BLaER1 (cell line): ENCODE results near the gene MAD1L1.
"Not testable (repeated sequence)": the region's sequence is repeated elsewhere in the genome, so short reads cannot be mapped to it uniquely, and the experiment has no call there.

Experiments used
- H3K27ac ChIP-seq: shearing (Covaris generic); formaldehyde crosslinking; 2 replicates; pipeline ENCODE4 v1.8.1; 2022
- H3K27me3 ChIP-seq: shearing (Covaris generic); formaldehyde crosslinking; 2 replicates; pipeline ENCODE4 v1.8.1; 2022
- H3K36me3 ChIP-seq: shearing (Covaris generic); formaldehyde crosslinking; 2 replicates; pipeline ENCODE4 v1.8.1; 2022
- H3K4me1 ChIP-seq: shearing (Covaris generic); formaldehyde crosslinking; 2 replicates; pipeline ENCODE4 v1.8.1; 2022
- H3K4me2 ChIP-seq: shearing (Covaris generic); formaldehyde crosslinking; 2 replicates; pipeline ENCODE4 v1.8.1; 2022
- H3K4me3 ChIP-seq: shearing (Covaris generic); formaldehyde crosslinking; 2 replicates; pipeline ENCODE4 v1.8.1; 2022
- H3K9ac ChIP-seq: shearing (Covaris generic); formaldehyde crosslinking; 2 replicates; pipeline ENCODE4 v1.8.1; 2022
- H3K9me3 ChIP-seq: shearing (Covaris generic); formaldehyde crosslinking; 2 replicates; pipeline ENCODE4 v1.8.1; 2022
- H4K20me1 ChIP-seq: shearing (Covaris generic); formaldehyde crosslinking; 2 replicates; pipeline ENCODE4 v1.8.1; 2022
- Cebpa-rat ChIP-seq: shearing (Covaris generic); IDR thresholded peaks from 2 replicates; pipeline ENCODE4 v1.8.1; 2022

The MAD1L1 gene

DNA sequence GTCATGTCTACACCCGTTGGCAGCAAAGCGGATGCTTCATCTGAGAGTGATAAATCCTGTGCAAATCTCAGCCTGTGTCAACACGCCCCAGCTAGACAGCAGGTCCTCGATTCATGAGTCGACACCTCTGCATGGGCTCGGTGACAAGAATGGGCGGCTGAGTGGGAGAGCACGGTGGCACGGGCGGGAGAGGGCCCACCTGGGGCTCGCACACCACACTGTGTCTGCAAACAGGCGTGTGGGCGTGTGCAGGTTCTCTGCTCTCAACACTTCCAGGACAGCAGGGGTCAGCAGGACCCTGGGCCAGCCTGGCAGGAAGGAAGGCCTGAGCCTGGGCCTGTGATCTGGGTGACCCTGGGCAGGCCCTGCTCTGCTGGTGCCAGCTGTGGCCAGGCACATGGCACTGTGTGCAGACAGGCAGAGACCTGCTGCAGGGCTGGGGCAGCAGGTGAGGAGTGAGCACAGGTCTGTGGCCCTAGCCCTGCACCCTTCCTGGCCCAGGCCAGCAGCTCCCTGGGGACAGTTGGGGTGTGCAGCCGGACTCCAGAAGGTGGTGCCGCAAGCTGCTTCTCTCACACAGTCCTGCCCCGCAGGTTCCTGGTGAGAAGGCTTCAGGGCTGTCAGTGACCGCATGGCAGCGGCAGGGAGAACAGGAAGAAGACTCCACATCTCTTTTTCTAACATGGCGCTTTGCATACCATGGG lies 346.2 kb downstream of the MAD1L1 start:
- 0 out of 2 replicates have a peak, but pooled peaks cover 5% of the 10 kb centered on the region for H3K4me1 ChIP-seq
- no peak overlapping the region for H3K4me2 ChIP-seq
- no peak overlapping the region for H3K4me3 ChIP-seq
- no peak overlapping the region for H3K27ac ChIP-seq
- H3K36me3 ChIP-seq: peaks cover 95% of the 10 kb centered on the region
- H4K20me1 ChIP-seq: peaks cover 100% of the 10 kb centered on the region
- no peak for TF ChIP-seq Cebpa-rat
- H3K9me3 ChIP-seq: peaks cover 15% of the 10 kb centered on the region; the same call in 1 of the 2 replicates
- H3K9ac ChIP-seq: no peak overlapping the region
- H3K27me3 ChIP-seq: no peaks in the 10 kb centered on the region

DNA sequence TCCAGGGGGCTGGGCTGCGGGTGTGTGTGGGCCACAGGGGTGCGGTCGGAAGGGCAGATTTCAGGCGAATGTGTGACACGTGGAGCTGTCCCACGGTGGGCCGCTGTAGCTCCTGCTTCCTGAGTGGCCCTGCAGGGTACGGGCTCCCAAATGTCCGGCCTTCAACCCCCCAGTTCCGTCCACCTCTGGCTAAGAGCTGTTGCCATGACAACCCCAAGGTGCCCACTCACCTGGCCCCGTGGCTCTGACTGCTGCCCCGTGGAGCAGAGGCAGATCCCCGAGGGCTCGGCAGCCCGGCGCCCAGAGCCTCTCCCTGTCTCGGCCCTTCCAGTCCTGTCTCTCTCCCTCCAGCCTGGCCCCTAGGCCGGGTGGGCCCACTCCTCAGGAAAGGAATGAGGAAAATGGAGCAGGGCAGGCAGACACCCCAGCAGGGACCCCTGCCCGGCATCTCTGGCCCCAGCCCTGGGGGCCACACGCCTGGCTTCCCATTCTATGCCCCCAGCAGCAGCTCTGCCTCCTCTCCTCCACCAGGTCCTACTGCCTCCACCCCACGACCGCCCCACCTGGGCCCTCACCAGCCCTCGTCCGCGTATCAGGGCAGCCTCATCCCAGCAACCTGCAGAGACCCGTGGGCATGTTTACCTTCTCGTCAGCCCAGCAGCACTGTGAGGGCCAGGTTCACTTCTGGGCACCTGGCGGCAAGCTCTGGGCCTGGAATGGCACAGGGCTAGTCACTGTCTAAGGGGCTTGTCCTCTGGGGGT lies 347.1 kb downstream of the MAD1L1 start:
- no peak for TF ChIP-seq Cebpa-rat
- 0 out of 2 replicates have a peak, but pooled peaks cover 5% of the 10 kb centered on the region for H3K4me1 ChIP-seq

DNA sequence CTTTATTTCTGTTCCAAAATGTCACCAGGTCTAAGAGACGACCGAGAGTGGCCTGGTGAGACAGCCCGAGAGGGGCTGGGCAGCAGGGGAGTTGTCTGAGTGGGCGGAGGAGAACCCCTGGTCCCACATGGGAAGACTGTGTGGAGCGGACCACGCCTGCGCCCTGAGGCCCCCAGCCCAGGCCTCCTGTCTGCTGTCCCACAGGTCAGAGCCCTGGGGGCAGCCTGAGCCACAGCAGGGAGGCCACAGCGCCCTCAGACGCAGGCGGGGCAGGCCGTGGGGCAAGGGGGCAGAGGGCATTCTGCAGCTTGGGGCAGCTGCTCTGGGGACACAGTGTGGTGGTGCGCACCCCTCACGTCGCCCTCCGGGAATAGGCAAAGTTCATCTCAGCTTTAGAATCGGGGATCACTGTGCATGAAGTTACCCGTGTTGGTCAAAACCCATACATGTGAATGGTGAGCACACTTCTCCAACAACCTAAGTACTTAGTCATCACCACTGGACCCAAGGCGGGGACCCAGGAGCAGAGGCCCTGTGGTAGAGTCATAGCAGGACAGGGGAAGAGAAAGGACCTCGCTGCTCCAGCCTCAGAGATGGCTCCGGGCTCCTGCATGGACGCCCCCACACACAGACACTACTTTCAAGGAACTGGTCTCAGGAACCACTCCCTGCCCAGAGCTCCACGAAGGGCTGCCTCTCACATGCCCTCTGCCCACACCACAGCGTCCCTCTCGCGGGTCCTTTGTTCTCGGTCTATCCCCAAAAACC lies 348.0 kb downstream of the MAD1L1 start:
- H3K27ac ChIP-seq: no peak overlapping the region
- peaks cover 20% of the 10 kb centered on the region for H3K9me3 ChIP-seq
- no peak overlapping the region for H3K9ac ChIP-seq
- no peak overlapping the region for H3K4me3 ChIP-seq
- H3K27me3 ChIP-seq: no peaks in the 10 kb centered on the region
- no peak for TF ChIP-seq Cebpa-rat
- peaks cover 98% of the 10 kb centered on the region for H3K36me3 ChIP-seq
- H4K20me1 ChIP-seq: peaks cover 100% of the 10 kb centered on the region
- H3K4me2 ChIP-seq: no peak overlapping the region
- H3K4me1 ChIP-seq: 0 out of 2 replicates have a peak, but pooled peaks cover 5% of the 10 kb centered on the region

More for the DNA sequence above, 347.1 kb downstream of the MAD1L1 start:
- Histone ChIP-seq H3K27ac (no peak overlapping the region), H3K27me3 (no peaks in the 10 kb centered on the region), H3K9ac (no peak overlapping the region), H3K36me3 (peaks cover 98% of the 10 kb centered on the region), H3K4me2 (no peak overlapping the region), H3K4me3 (no peak overlapping the region), H4K20me1 (peaks cover 100% of the 10 kb centered on the region), H3K9me3 (peaks cover 15% of the 10 kb centered on the region; the same call in 1 of the 2 replicates)

DNA sequence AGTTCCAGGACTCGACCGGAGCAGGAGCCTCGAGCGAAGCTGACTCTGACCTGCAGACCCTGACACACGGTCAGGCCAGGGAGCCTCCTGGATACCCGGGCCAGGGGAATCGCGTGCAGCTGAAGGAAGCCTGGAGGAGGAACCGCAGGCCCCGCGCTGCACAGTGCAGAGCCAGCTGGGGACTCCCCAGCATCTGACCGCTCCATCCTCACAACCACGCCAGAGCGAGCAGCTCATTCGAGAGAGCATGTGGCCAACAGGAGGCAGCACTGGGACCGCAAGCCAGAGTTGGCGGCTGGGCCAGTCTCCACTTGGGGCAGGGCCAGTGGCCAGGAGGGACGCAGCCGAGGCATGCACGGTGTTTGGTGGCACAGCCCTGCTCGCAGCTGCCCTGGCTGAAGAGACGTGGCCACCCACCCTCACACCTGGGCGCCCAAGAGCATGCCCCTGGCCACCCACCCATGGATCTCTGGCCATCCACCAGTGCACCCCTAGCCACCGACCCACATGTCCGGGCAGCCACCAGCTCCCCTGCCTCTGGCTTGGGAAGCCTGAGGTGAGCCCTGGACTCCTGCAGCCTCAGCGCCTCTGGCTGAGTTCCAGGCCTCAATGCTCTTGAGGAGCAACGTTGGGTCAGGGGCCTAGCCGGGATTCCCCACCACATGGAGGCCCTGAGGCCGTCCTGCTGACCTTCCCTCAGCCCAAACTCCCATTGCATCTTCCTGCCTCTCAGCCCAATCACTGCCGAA lies 348.7 kb downstream of the MAD1L1 start:
- Histone ChIP-seq H4K20me1 (peaks cover 100% of the 10 kb centered on the region), H3K4me2 (no peak overlapping the region), H3K4me3 (no peak overlapping the region), H3K27ac (no peak overlapping the region), H3K27me3 (no peaks in the 10 kb centered on the region), H3K9me3 (peaks cover 27% of the 10 kb centered on the region), H3K36me3 (peaks cover 95% of the 10 kb centered on the region), H3K4me1 (0 out of 2 replicates have a peak, but pooled peaks cover 5% of the 10 kb centered on the region), H3K9ac (no peak overlapping the region)
- TF ChIP-seq Cebpa-rat: no peak

DNA sequence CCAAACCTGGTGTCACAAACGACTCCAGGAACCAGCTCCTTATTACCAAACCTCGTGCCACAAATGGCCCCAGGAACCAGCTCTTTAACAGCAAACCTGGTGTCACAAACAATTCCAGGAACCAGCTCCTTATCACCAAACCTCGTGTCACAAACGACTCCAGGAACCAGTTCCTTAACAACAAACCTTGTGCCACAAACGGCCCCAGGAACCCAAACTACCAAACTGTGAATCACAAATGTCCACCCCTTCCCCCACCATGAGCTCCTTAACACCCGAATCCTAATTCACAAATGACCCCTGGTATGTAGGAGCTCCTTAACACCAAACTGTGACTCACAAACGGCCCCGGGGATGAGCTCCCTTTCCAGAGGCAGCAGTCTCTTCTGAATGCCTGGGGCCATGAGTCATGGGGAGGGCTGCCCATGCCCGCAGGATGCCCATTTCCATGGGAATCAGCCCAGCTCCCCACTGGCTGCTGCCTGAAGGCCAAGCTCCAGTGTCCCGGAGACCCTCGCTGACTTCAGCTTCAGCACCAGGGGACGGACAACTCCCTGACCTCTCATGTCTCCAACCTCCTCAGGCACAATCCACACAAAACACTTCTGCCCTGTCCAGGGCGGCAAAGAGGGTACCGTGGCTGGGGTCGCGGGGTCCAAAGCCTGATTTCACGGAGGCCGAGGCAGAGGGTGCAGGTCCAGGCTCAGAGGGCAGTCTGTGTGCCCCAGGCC lies 349.5 kb downstream of the MAD1L1 start:
- H4K20me1 ChIP-seq: peaks cover 94% of the 10 kb centered on the region
- H3K4me2 ChIP-seq: no peak overlapping the region
- TF ChIP-seq Cebpa-rat: no peak
- H3K4me3 ChIP-seq: no peak overlapping the region
- H3K9me3 ChIP-seq: peaks cover 27% of the 10 kb centered on the region
- peaks cover 87% of the 10 kb centered on the region for H3K36me3 ChIP-seq
- 0 out of 2 replicates have a peak, but pooled peaks cover 5% of the 10 kb centered on the region for H3K4me1 ChIP-seq
- no peak overlapping the region for H3K9ac ChIP-seq
- no peak overlapping the region for H3K27ac ChIP-seq
- H3K27me3 ChIP-seq: no peaks in the 10 kb centered on the region

DNA sequence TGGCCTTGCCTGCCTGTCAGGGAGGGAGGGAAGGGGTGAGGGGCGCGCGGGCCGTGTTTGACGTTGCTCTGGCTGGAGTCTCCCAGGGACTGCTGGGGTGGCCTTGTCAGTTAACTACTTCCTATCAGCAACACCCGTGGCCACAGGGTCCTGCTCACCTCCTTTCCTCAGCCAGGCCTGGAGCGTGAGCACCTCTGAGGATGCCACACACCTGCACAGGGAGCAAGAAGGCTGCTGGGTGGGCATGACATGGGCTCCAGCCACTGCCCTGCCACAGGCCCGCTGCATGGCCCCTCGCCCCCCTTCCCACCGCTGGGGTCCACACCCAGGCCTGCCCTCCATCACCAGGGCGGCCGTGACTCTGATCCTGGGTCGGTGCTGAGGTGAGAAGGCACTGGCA lies 350.3 kb downstream of the MAD1L1 start:
- Histone ChIP-seq H4K20me1 (peaks cover 86% of the 10 kb centered on the region), H3K27me3 (no peaks in the 10 kb centered on the region), H3K4me3 (no peak overlapping the region), H3K4me2 (no peak overlapping the region), H3K36me3 (peaks cover 80% of the 10 kb centered on the region), H3K4me1 (0 out of 2 replicates have a peak, but pooled peaks cover 5% of the 10 kb centered on the region), H3K9me3 (peaks cover 26% of the 10 kb centered on the region), H3K9ac (no peak overlapping the region), H3K27ac (no peak overlapping the region)
- TF ChIP-seq Cebpa-rat: no peak

DNA sequence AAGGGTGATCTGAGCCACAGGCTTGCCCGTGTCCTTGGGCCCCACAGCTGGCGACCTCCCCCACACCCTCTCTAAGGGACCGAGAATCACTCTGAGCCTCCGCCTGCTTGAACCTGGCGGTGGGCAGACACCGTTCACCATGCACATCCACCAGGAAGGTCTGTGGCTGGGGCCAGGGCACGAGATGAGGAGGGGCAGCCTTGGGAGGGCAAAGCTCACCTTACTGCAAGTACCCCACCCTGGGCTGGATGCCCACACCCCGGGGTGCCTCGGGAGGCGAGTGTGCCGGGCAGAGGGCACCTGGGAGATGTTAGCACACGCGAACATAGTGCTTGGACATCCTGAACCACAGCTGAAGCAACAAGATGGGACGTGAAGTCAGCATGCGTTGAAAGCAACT lies 350.8 kb downstream of the MAD1L1 start:
- H3K4me2 ChIP-seq: no peak overlapping the region
- no peak overlapping the region for H3K4me3 ChIP-seq
- no peaks in the 10 kb centered on the region for H3K27me3 ChIP-seq
- H3K4me1 ChIP-seq: 0 out of 2 replicates have a peak, but pooled peaks cover 5% of the 10 kb centered on the region
- H3K27ac ChIP-seq: no peak overlapping the region
- H4K20me1 ChIP-seq: peaks cover 81% of the 10 kb centered on the region
- H3K36me3 ChIP-seq: peaks cover 75% of the 10 kb centered on the region
- TF ChIP-seq Cebpa-rat: no peak
- no peak overlapping the region for H3K9ac ChIP-seq
- peaks cover 26% of the 10 kb centered on the region for H3K9me3 ChIP-seq

DNA sequence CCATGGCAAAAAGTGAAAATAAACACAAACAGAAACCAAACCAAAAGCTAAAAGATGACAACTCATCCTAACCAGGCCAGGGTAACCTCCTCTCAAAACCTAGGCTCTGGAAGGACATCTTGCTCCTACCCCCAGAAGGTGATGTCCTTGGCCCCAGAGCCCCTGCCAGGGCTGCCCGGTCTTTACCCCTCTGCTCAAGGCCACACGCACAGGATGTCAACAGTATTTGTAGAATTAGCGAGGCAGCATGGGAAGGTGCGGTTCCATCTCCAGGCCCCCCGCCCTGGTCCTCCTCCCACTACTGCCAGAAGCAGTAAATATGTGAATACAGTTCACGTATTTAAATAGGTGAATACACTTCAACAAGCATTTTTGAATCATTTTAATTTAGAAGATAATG lies 356.1 kb downstream of the MAD1L1 start:
- Histone ChIP-seq H3K9me3 (peaks cover 40% of the 10 kb centered on the region), H3K36me3 (peaks cover 54% of the 10 kb centered on the region), H4K20me1 (peaks cover 70% of the 10 kb centered on the region)
- H3K4me3 ChIP-seq, H3K27me3 ChIP-seq, H3K9ac ChIP-seq, H3K4me1 ChIP-seq, H3K27ac ChIP-seq, H3K4me2 ChIP-seq: not testable (repeated sequence)

DNA sequence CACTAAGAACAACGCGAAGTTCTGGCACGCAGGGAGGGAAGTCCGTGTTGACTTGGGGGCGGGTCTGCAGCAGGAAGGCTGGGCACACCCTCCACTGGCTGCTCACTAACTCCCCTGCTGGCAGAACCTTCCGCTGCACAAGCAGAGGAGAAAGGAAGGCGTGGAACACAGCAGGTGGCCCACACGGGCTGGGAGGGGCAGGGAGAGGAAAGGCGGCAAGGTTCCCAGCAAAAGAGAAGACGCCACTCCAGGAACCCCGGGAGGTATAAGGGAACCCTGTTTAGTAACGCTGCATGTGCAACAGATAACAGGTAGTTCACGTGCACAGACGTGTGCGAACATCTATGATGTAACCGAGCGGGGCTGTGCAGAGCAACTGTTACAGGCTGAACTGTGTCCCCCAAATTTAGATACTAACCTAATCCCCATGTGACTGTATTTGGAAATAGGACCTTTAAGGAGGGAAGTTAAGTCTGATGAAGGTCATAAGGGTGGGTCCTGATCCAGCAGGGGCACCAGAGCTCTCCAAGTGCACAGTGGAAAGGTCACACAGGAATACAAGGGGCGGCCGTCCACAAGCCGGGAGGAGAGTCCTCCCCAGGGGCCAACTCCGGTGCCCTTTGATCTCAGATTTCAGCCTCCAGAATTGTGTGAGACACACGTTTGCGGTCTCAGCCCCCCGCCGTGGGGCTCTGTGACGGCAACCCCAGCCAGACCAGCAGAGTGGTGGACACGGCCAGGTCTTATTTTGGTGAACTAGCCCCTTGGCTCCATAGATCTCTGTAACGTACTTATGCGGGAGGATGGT lies 357.1 kb downstream of the MAD1L1 start:
- H3K4me3 ChIP-seq, H3K4me1 ChIP-seq, H3K27me3 ChIP-seq, H3K27ac ChIP-seq, H3K9ac ChIP-seq: not testable (repeated sequence)
- Histone ChIP-seq H4K20me1 (peaks cover 70% of the 10 kb centered on the region), H3K9me3 (peaks cover 43% of the 10 kb centered on the region), H3K36me3 (peaks cover 45% of the 10 kb centered on the region), H3K4me2 (peak overlapping the region; percentile 53)

DNA sequence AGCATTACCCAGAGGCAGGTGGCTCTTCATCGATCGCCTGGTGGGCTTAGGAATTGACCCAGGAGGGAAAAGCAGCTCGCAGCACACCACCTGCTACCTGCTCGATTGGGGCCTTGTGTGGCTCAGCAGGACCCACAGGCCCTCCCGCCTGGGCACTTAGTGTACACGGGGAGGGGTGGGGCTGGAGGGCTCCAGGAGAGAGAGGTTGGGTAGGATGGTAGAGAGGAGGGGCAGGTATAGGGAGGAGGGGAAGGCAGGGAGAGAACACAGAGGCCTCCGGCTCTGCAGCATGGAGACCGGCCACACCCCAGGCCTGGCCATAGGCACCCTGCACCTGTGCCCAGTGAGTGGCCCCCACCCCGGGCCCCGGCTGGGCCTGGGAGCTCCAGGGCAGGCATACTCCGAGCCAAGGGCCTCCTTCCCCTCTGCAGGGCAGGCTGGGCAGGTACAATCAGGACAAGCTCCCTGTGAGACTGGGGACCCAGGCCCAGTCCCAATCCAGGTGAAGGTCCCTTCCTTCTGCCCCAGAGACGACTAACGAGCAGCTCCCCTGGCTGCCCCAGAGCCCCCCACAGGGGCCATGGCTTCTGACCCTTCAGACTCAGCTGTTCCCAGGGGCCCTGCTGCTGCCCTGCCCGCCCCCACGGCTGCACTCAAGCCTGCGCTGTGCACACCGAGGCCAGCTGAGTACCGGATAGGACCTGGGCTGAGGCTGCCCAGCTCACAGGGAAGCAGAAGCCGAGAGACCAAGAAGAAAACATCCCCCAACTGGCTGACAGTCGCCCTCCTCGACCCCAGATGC lies 358.0 kb downstream of the MAD1L1 start:
- not testable (repeated sequence) for H3K4me1 ChIP-seq, H3K4me2 ChIP-seq, H3K9ac ChIP-seq, H3K4me3 ChIP-seq, H3K27me3 ChIP-seq, H3K27ac ChIP-seq
- H4K20me1 ChIP-seq: peaks cover 70% of the 10 kb centered on the region
- peaks cover 38% of the 10 kb centered on the region for H3K9me3 ChIP-seq
- H3K36me3 ChIP-seq: peaks cover 42% of the 10 kb centered on the region
